ENCODE measurements around the gene BLNK.

BLNK gene

GRCh38 chr10:96188916-96189315 is 82.5 kb downstream of the BLNK start:
- no peaks in the 10 kb centered on the region for H3K4me1 ChIP-seq (ENCODE audit: insufficient read depth, low read length)
- no peak overlapping the region for H3K4me3 ChIP-seq (ENCODE audit: low read length)
- H3K9me3 ChIP-seq (ENCODE audit: insufficient read depth, low read depth, low read length): peaks cover 4% of the 10 kb centered on the region; the same call in 1 of the 2 replicates
- 91% methylated on average over 1 of the region's 1 CpG for WGBS
- no peaks in the 10 kb centered on the region for H3K27me3 ChIP-seq (ENCODE audit: insufficient read depth, low read length)
- H3K36me3 ChIP-seq (ENCODE audit: insufficient read depth, low read length): no peaks in the 10 kb centered on the region
- H3K9ac ChIP-seq (ENCODE audit: low read depth, low read length): no peak overlapping the region
- H3K27ac ChIP-seq (ENCODE audit: low read depth, low read length): no peak overlapping the region

DNA sequence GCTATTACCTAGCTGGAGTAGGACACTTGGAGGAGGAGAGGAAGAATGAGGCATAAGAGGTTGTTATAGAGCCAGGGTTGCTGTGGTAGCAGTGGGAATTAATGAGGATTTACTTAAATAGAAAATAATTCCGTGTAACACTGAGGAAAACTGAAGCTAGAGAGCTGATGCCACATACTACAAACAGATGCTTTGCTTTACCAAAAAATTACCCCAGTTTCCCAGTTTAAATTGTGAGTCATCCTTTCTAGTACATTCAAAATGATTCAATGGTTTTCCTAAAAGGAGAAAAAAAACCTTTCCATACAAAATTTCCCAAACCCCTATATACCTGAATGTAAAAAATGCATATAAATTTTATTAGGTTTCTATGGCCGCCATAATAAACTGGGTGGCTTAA is 82.9 kb downstream of the BLNK start:
- WGBS: 82% methylated on average over 2 of the region's 2 CpGs
- no peak overlapping the region for H3K9ac ChIP-seq (ENCODE audit: low read depth, low read length)
- H3K27me3 ChIP-seq (ENCODE audit: insufficient read depth, low read length): no peaks in the 10 kb centered on the region
- H3K9me3 ChIP-seq (ENCODE audit: insufficient read depth, low read depth, low read length): peaks cover 4% of the 10 kb centered on the region; the same call in 1 of the 2 replicates
- no peak overlapping the region for H3K27ac ChIP-seq (ENCODE audit: low read depth, low read length)
- no peaks in the 10 kb centered on the region for H3K4me1 ChIP-seq (ENCODE audit: insufficient read depth, low read length)
- no peak overlapping the region for H3K4me3 ChIP-seq (ENCODE audit: low read length)
- no peaks in the 10 kb centered on the region for H3K36me3 ChIP-seq (ENCODE audit: insufficient read depth, low read length)

GRCh38 chr10:96176985-96177384 is 94.4 kb downstream of the BLNK start:
- no peak overlapping the region for H3K4me3 ChIP-seq (ENCODE audit: low read length)
- H3K36me3 ChIP-seq (ENCODE audit: insufficient read depth, low read length): no peaks in the 10 kb centered on the region
- WGBS: no CpG with 5 or more reads among the region's 1 CpG

DNA sequence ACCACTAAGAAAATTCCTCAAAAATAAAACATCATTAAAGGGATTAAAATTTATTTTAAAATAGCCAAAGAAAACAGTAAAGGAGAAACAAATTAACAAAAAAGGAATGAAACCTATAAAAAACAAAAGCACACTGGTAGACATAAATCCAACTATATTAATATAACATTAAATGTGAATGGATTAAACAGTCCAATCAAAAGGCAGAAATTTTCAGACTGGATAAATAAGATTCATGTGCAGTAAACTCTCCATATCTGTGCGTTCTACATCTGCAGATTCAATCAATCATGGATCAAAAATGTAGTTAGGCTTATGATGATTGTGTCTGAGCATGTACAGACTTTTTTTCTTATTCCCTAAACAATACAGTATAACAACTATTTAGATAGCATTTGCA is 98.7 kb downstream of the BLNK start:
- 86% methylated on average over 1 of the region's 1 CpG for WGBS

More at GRCh38 chr10:96176985-96177384, 94.4 kb downstream of the BLNK start:
- Histone ChIP-seq H3K4me1 (ENCODE audit: insufficient read depth, low read length) (no peaks in the 10 kb centered on the region), H3K9me3 (ENCODE audit: insufficient read depth, low read depth, low read length) (peaks cover 23% of the 10 kb centered on the region), H3K27ac (ENCODE audit: low read depth, low read length) (no peak overlapping the region), H3K27me3 (ENCODE audit: insufficient read depth, low read length) (no peaks in the 10 kb centered on the region), H3K9ac (ENCODE audit: low read depth, low read length) (no peak overlapping the region)

GRCh38 chr10:96170230-96170629 is 101.1 kb downstream of the BLNK start:
- no peak overlapping the region for H3K9ac ChIP-seq (ENCODE audit: low read depth, low read length)
- no peaks in the 10 kb centered on the region for H3K27me3 ChIP-seq (ENCODE audit: insufficient read depth, low read length)
- H3K36me3 ChIP-seq (ENCODE audit: insufficient read depth, low read length): no peaks in the 10 kb centered on the region
- 0 out of 2 replicates have a peak, but pooled peaks cover 3% of the 10 kb centered on the region for H3K9me3 ChIP-seq (ENCODE audit: insufficient read depth, low read depth, low read length)
- no peak overlapping the region for H3K4me3 ChIP-seq (ENCODE audit: low read length)
- H3K4me1 ChIP-seq (ENCODE audit: insufficient read depth, low read length): no peaks in the 10 kb centered on the region
- H3K27ac ChIP-seq (ENCODE audit: low read depth, low read length): no peak overlapping the region

More for the DNA sequence above, 98.7 kb downstream of the BLNK start:
- peaks cover 17% of the 10 kb centered on the region for H3K9me3 ChIP-seq (ENCODE audit: insufficient read depth, low read depth, low read length)
- no peak overlapping the region for H3K4me3 ChIP-seq (ENCODE audit: low read length)
- no peaks in the 10 kb centered on the region for H3K4me1 ChIP-seq (ENCODE audit: insufficient read depth, low read length)
- no peaks in the 10 kb centered on the region for H3K36me3 ChIP-seq (ENCODE audit: insufficient read depth, low read length)
- H3K9ac ChIP-seq (ENCODE audit: low read depth, low read length): no peak overlapping the region
- no peak overlapping the region for H3K27ac ChIP-seq (ENCODE audit: low read depth, low read length)
- H3K27me3 ChIP-seq (ENCODE audit: insufficient read depth, low read length): no peaks in the 10 kb centered on the region

DNA sequence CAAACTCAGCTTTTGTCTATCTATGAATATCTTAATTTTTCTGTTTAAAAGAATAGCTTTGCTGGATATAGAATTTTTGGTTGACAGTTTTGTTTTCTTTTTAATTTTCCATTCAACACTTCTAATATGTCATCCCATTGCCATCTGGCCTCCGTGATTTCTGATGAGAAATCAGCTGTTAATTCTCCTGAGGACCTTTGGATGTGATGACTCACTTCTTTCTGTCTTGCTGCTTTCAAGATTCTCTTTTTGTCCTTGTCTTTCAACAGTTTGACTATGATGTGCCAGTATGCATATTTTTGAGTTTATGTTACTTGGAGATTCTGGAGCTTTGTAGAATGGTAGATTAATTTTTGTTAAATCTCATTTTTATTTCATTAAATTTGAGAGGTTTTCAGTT is 102.8 kb downstream of the BLNK start:
- H3K9ac ChIP-seq (ENCODE audit: low read depth, low read length): no peak overlapping the region
- no peaks in the 10 kb centered on the region for H3K27me3 ChIP-seq (ENCODE audit: insufficient read depth, low read length)
- 98% methylated on average over 1 of the region's 1 CpG for WGBS
- H3K4me3 ChIP-seq (ENCODE audit: low read length): no peak overlapping the region
- H3K9me3 ChIP-seq (ENCODE audit: insufficient read depth, low read depth, low read length): no peaks in the 10 kb centered on the region
- H3K36me3 ChIP-seq (ENCODE audit: insufficient read depth, low read length): no peaks in the 10 kb centered on the region
- H3K4me1 ChIP-seq (ENCODE audit: insufficient read depth, low read length): no peaks in the 10 kb centered on the region
- no peak overlapping the region for H3K27ac ChIP-seq (ENCODE audit: low read depth, low read length)

GRCh38 chr10:96165726-96166125 is 105.6 kb downstream of the BLNK start:
- no peak overlapping the region for H3K27ac ChIP-seq (ENCODE audit: low read depth, low read length)
- peaks cover 23% of the 10 kb centered on the region for H3K36me3 ChIP-seq (ENCODE audit: insufficient read depth, low read length)
- no peak overlapping the region for H3K4me3 ChIP-seq (ENCODE audit: low read length)
- no peaks in the 10 kb centered on the region for H3K27me3 ChIP-seq (ENCODE audit: insufficient read depth, low read length)
- WGBS: 93% methylated on average over 6 of the region's 6 CpGs
- no peaks in the 10 kb centered on the region for H3K9me3 ChIP-seq (ENCODE audit: insufficient read depth, low read depth, low read length)
- H3K4me1 ChIP-seq (ENCODE audit: insufficient read depth, low read length): no peaks in the 10 kb centered on the region
- H3K9ac ChIP-seq (ENCODE audit: low read depth, low read length): no peak overlapping the region

- Histone ChIP-seq H3K4me1 (ENCODE audit: insufficient read depth, low read length) (no peaks in the 10 kb centered on the region), H3K9me3 (ENCODE audit: insufficient read depth, low read depth, low read length) (no peaks in the 10 kb centered on the region), H3K9ac (ENCODE audit: low read depth, low read length) (no peak overlapping the region), H3K36me3 (ENCODE audit: insufficient read depth, low read length) (peaks cover 72% of the 10 kb centered on the region), H3K4me3 (ENCODE audit: low read length) (no peak overlapping the region), H3K27ac (ENCODE audit: low read depth, low read length) (no peak overlapping the region), H3K27me3 (ENCODE audit: insufficient read depth, low read length) (no peaks in the 10 kb centered on the region)
- WGBS: 89% methylated on average over 1 of the region's 1 CpG
Observed at GRCh38 chr10:96153070-96153469, 118.3 kb downstream of the BLNK start.

DNA sequence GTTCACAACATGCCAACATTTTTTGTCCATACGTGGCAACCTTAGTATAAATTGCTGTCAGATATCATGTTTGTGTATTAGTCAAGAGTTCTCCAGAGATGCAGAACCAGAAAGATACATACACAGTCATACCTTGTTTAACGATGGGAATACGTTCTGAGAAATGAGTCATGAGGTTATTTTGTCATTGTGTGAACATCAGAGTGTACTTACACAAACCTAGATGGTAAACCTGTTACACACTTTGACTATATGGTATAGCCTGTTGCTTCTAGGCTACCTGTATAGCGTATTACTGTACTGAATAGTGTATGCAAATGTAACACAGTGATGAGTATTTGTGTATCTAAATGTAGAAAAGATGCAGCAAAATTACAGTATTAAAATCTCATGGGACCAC is 118.9 kb downstream of the BLNK start:
- Histone ChIP-seq H3K9ac (ENCODE audit: low read depth, low read length) (no peak overlapping the region), H3K36me3 (ENCODE audit: insufficient read depth, low read length) (peaks cover 70% of the 10 kb centered on the region), H3K4me1 (ENCODE audit: insufficient read depth, low read length) (no peaks in the 10 kb centered on the region), H3K9me3 (ENCODE audit: insufficient read depth, low read depth, low read length) (no peaks in the 10 kb centered on the region), H3K4me3 (ENCODE audit: low read length) (no peak overlapping the region), H3K27me3 (ENCODE audit: insufficient read depth, low read length) (no peaks in the 10 kb centered on the region), H3K27ac (ENCODE audit: low read depth, low read length) (no peak overlapping the region)
- 96% methylated on average over 4 of the region's 4 CpGs for WGBS
